ENCODE measurements around the gene SUCNR1. TPM values are rescaled to one million over a fixed set of nuclear protein-coding genes. Genes with fewer than 3 reads are reported as not detected.

The SUCNR1 gene
- total and polyA plus RNA-seq, 2 of the 4 experiments (the other 2 are of a cell fraction), result not detected

DNA sequence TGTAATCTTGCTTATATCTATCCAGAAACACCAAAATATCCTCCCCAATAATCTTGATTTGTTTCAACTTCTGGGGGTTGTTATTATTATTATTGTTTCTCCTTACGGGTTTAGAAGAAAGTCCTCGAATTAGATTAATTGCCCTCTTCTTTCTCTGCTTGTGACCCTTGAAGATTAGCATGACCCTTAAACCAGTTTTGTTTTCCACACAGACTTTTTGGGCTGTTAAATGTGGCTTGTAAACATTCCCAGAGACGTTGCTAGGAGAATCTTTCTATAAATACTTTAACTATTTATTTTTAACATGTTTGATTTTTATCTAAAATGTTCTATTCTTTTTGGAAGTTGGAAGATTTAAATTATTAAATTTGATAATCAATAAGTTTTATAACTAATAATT lies 4.3 kb upstream of the SUCNR1 start:
- CTCF ChIA-PET, result no interaction called here
- H2AK5ac ChIP-seq (ENCODE audit: low read depth, low read length), result no peak overlapping the region
- H3K36me3 ChIP-seq (ENCODE audit: control insufficient read depth, insufficient read depth, low read length), result no peaks in the 10 kb centered on the region
- H2BK120ac ChIP-seq (ENCODE audit: low read depth, low read length), result no peak overlapping the region
- no peak overlapping the region for H3K18ac ChIP-seq (ENCODE audit: low read depth, low read length)
- no peak overlapping the region; the same call in 1 of the 2 replicates for H4K91ac ChIP-seq (ENCODE audit: insufficient read depth, low read depth, low read length)
- H4K8ac ChIP-seq (ENCODE audit: low read depth in 2 of 2, low read length in 2 of 2), result no peak overlapping the region; a peak in 1 of 4 replicates
- no peak overlapping the region for H3K9ac ChIP-seq (ENCODE audit: low read depth, low read length)
- H3K9me3 ChIP-seq (ENCODE audit: control insufficient read depth, insufficient read depth, low read length), result no peaks in the 10 kb centered on the region
- H3K56ac ChIP-seq (ENCODE audit: extremely low read depth, insufficient read depth, low read length), result no peak overlapping the region
- H3K14ac ChIP-seq (replicated peaks; ENCODE audit: low read depth, low read length), result no peak overlapping the region
- WGBS, 2 experiments (ENCODE audit: extremely low coverage in 2 of 2, insufficient read length in 1 of 2), result no CpG with 5 or more reads among the region's 3 CpGs
- no peak overlapping the region for H3K23ac ChIP-seq (ENCODE audit: low read depth, low read length)
- no peaks in the 10 kb centered on the region for H3K27me3 ChIP-seq (ENCODE audit: control insufficient read depth, insufficient read depth, low read length)
- dilution Hi-C loops (cut with HindIII; ENCODE audit: low sequenced_read_pairs, unreplicated experiment), result no loop called here
- peaks cover 5% of the 10 kb centered on the region; the same call in 1 of the 2 replicates for H3K9me1 ChIP-seq (ENCODE audit: insufficient read depth, low read length)
- H2BK5ac ChIP-seq (ENCODE audit: low read depth, low read length, poor library complexity, severe bottlenecking), result no peak overlapping the region
- no peak overlapping the region for H3K4ac ChIP-seq (ENCODE audit: low read depth, low read length)
- no peak for TF ChIP-seq SMC3 (IDR thresholded peaks at IDR 0.05; ENCODE audit: low read depth, low read length)
- no peak for TF ChIP-seq CHD1 (IDR thresholded peaks at IDR 0.05; ENCODE audit: low read depth, low read length)
- no peak for TF ChIP-seq RAD21 (IDR thresholded peaks at IDR 0.05; ENCODE audit: low read length)
- no peak for TF ChIP-seq NFE2L2 (IDR thresholded peaks at IDR 0.05; ENCODE audit: low read depth, low read length)
- TF ChIP-seq RFX5 (IDR thresholded peaks at IDR 0.05; ENCODE audit: low read depth, low read length), result no peak
- no peak for TF ChIP-seq RCOR1 (IDR thresholded peaks at IDR 0.05; ENCODE audit: insufficient replicate concordance, low read length)
- no peak for TF ChIP-seq MAFK (IDR thresholded peaks at IDR 0.05; ENCODE audit: low read depth, low read length)
- TF ChIP-seq, protein P1, sequence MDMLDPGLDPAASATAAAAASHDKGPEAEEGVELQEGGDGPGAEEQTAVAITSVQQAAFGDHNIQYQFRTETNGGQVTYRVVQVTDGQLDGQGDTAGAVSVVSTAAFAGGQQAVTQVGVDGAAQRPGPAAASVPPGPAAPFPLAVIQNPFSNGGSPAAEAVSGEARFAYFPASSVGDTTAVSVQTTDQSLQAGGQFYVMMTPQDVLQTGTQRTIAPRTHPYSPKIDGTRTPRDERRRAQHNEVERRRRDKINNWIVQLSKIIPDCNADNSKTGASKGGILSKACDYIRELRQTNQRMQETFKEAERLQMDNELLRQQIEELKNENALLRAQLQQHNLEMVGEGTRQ (IDR thresholded peaks at IDR 0.05; ENCODE audit: low read depth, low read length), result no peak
- TF ChIP-seq, protein P2, sequence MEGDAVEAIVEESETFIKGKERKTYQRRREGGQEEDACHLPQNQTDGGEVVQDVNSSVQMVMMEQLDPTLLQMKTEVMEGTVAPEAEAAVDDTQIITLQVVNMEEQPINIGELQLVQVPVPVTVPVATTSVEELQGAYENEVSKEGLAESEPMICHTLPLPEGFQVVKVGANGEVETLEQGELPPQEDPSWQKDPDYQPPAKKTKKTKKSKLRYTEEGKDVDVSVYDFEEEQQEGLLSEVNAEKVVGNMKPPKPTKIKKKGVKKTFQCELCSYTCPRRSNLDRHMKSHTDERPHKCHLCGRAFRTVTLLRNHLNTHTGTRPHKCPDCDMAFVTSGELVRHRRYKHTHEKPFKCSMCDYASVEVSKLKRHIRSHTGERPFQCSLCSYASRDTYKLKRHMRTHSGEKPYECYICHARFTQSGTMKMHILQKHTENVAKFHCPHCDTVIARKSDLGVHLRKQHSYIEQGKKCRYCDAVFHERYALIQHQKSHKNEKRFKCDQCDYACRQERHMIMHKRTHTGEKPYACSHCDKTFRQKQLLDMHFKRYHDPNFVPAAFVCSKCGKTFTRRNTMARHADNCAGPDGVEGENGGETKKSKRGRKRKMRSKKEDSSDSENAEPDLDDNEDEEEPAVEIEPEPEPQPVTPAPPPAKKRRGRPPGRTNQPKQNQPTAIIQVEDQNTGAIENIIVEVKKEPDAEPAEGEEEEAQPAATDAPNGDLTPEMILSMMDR (conservative IDR thresholded peaks at IDR 0.05; ENCODE audit: low read depth, low read length), result no peak
- TF ChIP-seq BHLHE40 (IDR thresholded peaks at IDR 0.05; ENCODE audit: low read depth, low read length), result no peak
- TF ChIP-seq POLR2A (IDR thresholded peaks at IDR 0.05; ENCODE audit: low read depth, low read length), result no peak
- H3K27ac ChIP-seq (ENCODE audit: insufficient read depth, low read length), result no peak overlapping the region
- H3K4me2 ChIP-seq (ENCODE audit: low read depth, low read length), result no peak overlapping the region
- H4K20me1 ChIP-seq (ENCODE audit: insufficient read depth, low read length), result no peaks in the 10 kb centered on the region
- intact Hi-C loops (cut with micrococcal nuclease), result loop anchor here (5.0 kb wide), 1 partner anchor 33 kb away; no protein-coding TSS in a partner anchor
- in situ Hi-C loops (cut with MboI; ENCODE audit: low sequenced_read_pairs), result no loop called here
- no peak for DNase-seq
- no peak overlapping the region for H2AFZ ChIP-seq (replicated peaks; ENCODE audit: low read length, poor library complexity)
- no peak overlapping the region for H2BK20ac ChIP-seq (ENCODE audit: low read depth, low read length)
- H4K5ac ChIP-seq (ENCODE audit: low read depth, low read length), result no peak overlapping the region
- POLR2A ChIA-PET (ENCODE audit: unreplicated experiment), result no interaction called here
- H2BK15ac ChIP-seq (ENCODE audit: low read depth, low read length), result no peak overlapping the region
- no peak for ATAC-seq (ENCODE audit: low read depth)
- H2AK9ac ChIP-seq (replicated peaks; ENCODE audit: low read depth, low read length, poor library complexity), result no peak overlapping the region
- H3K4me3 ChIP-seq (ENCODE audit: insufficient read depth, low read depth, low read length), result no peak overlapping the region
- peaks cover 4% of the 10 kb centered on the region for H3K4me1 ChIP-seq (ENCODE audit: control insufficient read depth, insufficient read depth, low read length)
- no peaks in the 10 kb centered on the region for H3K79me1 ChIP-seq (ENCODE audit: low read depth in 1 of 2, low read length in 2 of 2)
- BruUV-seq (replicated peaks), result no TSS peak

All from IMR-90 (cell line).